ENCODE data around the gene LRRK1. TPM values are rescaled to one million over a fixed set of nuclear protein-coding genes. Genes with fewer than 3 reads are reported as not detected.

LRRK1 gene
- total RNA-seq, 1 donor from 2014 or later, result not detected

DNA sequence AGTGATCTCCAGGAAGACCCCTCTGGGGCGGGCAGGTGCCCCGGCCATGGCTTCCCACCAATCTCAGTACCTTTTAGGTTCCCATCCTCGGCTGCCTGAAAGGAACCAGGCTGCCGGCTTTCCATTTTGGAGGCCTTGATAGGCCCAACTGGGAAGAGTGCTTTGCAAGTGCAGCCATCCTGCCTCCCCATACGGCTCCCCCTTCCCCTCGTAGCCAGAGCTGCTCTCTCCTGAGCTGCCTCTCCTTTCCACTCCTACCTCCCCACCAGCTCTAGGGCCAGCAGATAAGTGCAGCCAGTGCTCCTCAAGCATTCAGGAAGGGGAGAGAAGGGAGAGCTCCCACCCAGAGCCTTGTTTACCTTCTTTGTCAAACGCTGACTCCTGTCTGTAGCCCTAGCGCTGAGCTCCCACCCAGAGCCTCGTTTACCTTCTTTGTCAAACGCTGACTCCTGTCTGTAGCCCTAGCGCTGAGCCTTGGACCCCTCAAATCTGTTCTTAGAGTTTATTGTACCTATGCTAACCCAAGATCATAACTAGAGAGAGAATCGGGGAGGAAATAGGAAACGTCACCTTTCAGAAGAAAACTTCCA lies 133.0 kb downstream of the LRRK1 start:
- H3K27ac ChIP-seq, result no peak overlapping the region
- H3F3A ChIP-seq (ENCODE audit: low read depth), result no peaks in the 10 kb centered on the region
- no peaks in the 10 kb centered on the region for H3K79me2 ChIP-seq (ENCODE audit: low read depth)
- Mint-ChIP-seq H3K4me1 (peaks cover 27% of the 10 kb centered on the region), H3K36me3 (no peaks in the 10 kb centered on the region), H3K9me3 (no peaks in the 10 kb centered on the region), H3K27me3 (ENCODE audit: insufficient read depth, low read depth) (peaks cover 16% of the 10 kb centered on the region), H3K4me3 (no peak overlapping the region), H3K27ac (peak overlapping the region; percentile 74)
- H3K4me2 ChIP-seq, result no peak overlapping the region
- H4K20me1 ChIP-seq (ENCODE audit: low read depth), result no peaks in the 10 kb centered on the region
- H2AFZ ChIP-seq (replicated peaks), result no peak overlapping the region
- peaks cover 12% of the 10 kb centered on the region for H3K4me1 ChIP-seq
- H3K4me3 ChIP-seq, result no peak overlapping the region
- H3K9ac ChIP-seq, result no peak overlapping the region
- H3K9me3 ChIP-seq (ENCODE audit: low read depth), result no peaks in the 10 kb centered on the region
- no peaks in the 10 kb centered on the region for H3K36me3 ChIP-seq
- H3K27me3 ChIP-seq, result peaks cover 19% of the 10 kb centered on the region
- DNase-seq (ENCODE audit: low spot score), result no peak
- TF ChIP-seq, protein P1, sequence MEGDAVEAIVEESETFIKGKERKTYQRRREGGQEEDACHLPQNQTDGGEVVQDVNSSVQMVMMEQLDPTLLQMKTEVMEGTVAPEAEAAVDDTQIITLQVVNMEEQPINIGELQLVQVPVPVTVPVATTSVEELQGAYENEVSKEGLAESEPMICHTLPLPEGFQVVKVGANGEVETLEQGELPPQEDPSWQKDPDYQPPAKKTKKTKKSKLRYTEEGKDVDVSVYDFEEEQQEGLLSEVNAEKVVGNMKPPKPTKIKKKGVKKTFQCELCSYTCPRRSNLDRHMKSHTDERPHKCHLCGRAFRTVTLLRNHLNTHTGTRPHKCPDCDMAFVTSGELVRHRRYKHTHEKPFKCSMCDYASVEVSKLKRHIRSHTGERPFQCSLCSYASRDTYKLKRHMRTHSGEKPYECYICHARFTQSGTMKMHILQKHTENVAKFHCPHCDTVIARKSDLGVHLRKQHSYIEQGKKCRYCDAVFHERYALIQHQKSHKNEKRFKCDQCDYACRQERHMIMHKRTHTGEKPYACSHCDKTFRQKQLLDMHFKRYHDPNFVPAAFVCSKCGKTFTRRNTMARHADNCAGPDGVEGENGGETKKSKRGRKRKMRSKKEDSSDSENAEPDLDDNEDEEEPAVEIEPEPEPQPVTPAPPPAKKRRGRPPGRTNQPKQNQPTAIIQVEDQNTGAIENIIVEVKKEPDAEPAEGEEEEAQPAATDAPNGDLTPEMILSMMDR (IDR thresholded peaks at IDR 0.05), result no peak
- TF ChIP-seq EZH2phosphoT487 (IDR thresholded peaks at IDR 0.05) (no peak), EZH2 (IDR thresholded peaks at IDR 0.05) (no peak)

DNA sequence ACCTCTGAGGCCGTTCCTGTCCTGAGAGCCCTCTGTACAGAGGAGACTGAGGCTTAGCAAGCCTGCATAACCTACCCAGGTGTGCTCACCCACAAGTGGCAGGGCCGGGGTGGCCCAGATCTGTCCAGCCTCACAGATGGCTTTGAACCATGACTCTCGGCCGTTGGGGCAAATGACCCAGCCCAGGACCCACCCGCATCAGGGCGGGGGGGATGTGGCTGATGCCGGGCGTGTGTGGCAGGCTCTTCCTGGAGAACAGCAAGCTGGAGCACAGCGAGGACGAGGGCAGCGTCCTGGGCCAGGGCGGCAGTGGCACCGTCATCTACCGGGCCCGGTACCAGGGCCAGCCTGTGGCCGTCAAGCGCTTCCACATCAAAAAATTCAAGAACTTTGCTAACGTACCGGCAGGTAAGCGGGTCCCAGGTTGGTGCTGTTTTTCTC lies 133.5 kb downstream of the LRRK1 start:
- Histone ChIP-seq H3K4me3 (no peak overlapping the region), H2AFZ (replicated peaks) (no peak overlapping the region), H3K9me3 (ENCODE audit: low read depth) (no peaks in the 10 kb centered on the region), H3F3A (ENCODE audit: low read depth) (no peaks in the 10 kb centered on the region), H4K20me1 (ENCODE audit: low read depth) (no peaks in the 10 kb centered on the region), H3K27ac (no peak overlapping the region), H3K27me3 (peaks cover 13% of the 10 kb centered on the region), H3K36me3 (no peaks in the 10 kb centered on the region), H3K4me2 (no peak overlapping the region), H3K79me2 (ENCODE audit: low read depth) (no peaks in the 10 kb centered on the region), H3K4me1 (peaks cover 6% of the 10 kb centered on the region), H3K9ac (no peak overlapping the region)
- H3K4me1 Mint-ChIP-seq, result peaks cover 22% of the 10 kb centered on the region
- H3K36me3 Mint-ChIP-seq, result no peaks in the 10 kb centered on the region
- TF ChIP-seq, protein P1 (IDR thresholded peaks at IDR 0.05), result no peak
- no peak for TF ChIP-seq EZH2phosphoT487 (IDR thresholded peaks at IDR 0.05)
- TF ChIP-seq EZH2 (IDR thresholded peaks at IDR 0.05), result no peak
- H3K4me3 Mint-ChIP-seq, result no peak overlapping the region
- H3K27me3 Mint-ChIP-seq (ENCODE audit: insufficient read depth, low read depth), result peaks cover 14% of the 10 kb centered on the region
- H3K9me3 Mint-ChIP-seq, result no peaks in the 10 kb centered on the region
- no peak for DNase-seq (ENCODE audit: low spot score)
- peak overlapping the region; percentile 74 for H3K27ac Mint-ChIP-seq

DNA sequence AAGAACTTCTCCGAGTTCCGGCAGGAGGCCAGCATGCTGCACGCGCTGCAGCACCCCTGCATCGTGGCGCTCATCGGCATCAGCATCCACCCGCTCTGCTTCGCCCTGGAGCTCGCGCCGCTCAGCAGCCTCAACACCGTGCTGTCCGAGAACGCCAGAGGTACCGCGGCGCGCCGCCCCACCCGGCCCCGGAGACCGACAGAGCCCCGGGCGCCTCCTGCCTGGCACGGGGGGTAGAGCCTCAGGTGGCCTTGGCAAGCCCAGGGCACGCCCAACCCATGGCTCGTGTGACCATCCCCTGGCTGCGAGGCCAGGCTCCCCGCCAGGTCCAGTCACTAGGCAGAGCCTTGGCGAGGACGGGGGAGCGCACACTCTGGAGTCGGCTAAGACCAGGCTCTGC lies 134.1 kb downstream of the LRRK1 start:
- Mint-ChIP-seq H3K27me3 (ENCODE audit: insufficient read depth, low read depth) (peaks cover 14% of the 10 kb centered on the region), H3K27ac (no peak overlapping the region), H3K4me3 (no peak overlapping the region), H3K4me1 (peaks cover 16% of the 10 kb centered on the region), H3K36me3 (peaks cover 1% of the 10 kb centered on the region), H3K9me3 (no peaks in the 10 kb centered on the region)
- Histone ChIP-seq H3K4me2 (no peak overlapping the region), H2AFZ (replicated peaks) (no peak overlapping the region), H3K27me3 (peaks cover 7% of the 10 kb centered on the region), H4K20me1 (ENCODE audit: low read depth) (no peaks in the 10 kb centered on the region), H3F3A (ENCODE audit: low read depth) (no peaks in the 10 kb centered on the region), H3K4me1 (peaks cover under 1% of the 10 kb centered on the region), H3K27ac (no peak overlapping the region), H3K79me2 (ENCODE audit: low read depth) (no peaks in the 10 kb centered on the region), H3K9ac (no peak overlapping the region), H3K36me3 (no peaks in the 10 kb centered on the region), H3K9me3 (ENCODE audit: low read depth) (no peaks in the 10 kb centered on the region), H3K4me3 (no peak overlapping the region)
- TF ChIP-seq EZH2 (IDR thresholded peaks at IDR 0.05), result no peak
- TF ChIP-seq, protein P1 (IDR thresholded peaks at IDR 0.05), result no peak
- TF ChIP-seq EZH2phosphoT487 (IDR thresholded peaks at IDR 0.05), result no peak
- DNase-seq (ENCODE audit: low spot score), result no peak

Measured in neural progenitor cell (in vitro differentiated cells).